NCI-H1105 (cell line): ENCODE results near the gene LGALS8.
"Not testable (repeated sequence)": the region's sequence is repeated elsewhere in the genome, so short reads cannot be mapped to it uniquely, and the experiment has no call there.

Experiments
- DNase-seq: peaks from one replicate; lab custom pipeline; 2025; lab: John Stamatoyannopoulos, UW

LGALS8 gene

GRCh38 chr1:236523704-236524141 is at the start of gene LGALS8:
Gene LGALS8 (plus strand): TSS chr1:236523982. CDS start chr1:236526071, 2,089 bp downstream.
- DNase-seq: peak; percentile 44

- no peak for DNase-seq
Observed at GRCh38 chr1:236476019-236476418, 47.8 kb upstream of the LGALS8 start.

- DNase-seq: no peak
Observed at GRCh38 chr1:236480758-236481436, 42.9 kb upstream of the LGALS8 start.

- DNase-seq: no peak
Observed at GRCh38 chr1:236484310-236484971, 39.3 kb upstream of the LGALS8 start.

- no peak for DNase-seq
Observed at GRCh38 chr1:236486356-236487002, 37.3 kb upstream of the LGALS8 start.

GRCh38 chr1:236489161-236489560 is 34.6 kb upstream of the LGALS8 start:
- not testable (repeated sequence) for DNase-seq

GRCh38 chr1:236489710-236490377 is 33.9 kb upstream of the LGALS8 start:
- DNase-seq: no peak

GRCh38 chr1:236491469-236492136 is 32.2 kb upstream of the LGALS8 start:
- DNase-seq: no peak

GRCh38 chr1:236492378-236492777 is 31.4 kb upstream of the LGALS8 start:
- no peak for DNase-seq

- DNase-seq: no peak
Observed at GRCh38 chr1:236494082-236494481, 29.7 kb upstream of the LGALS8 start.

GRCh38 chr1:236494586-236495466 is 29.0 kb upstream of the LGALS8 start:
- DNase-seq: no peak

- peak; percentile 11 for DNase-seq
Observed at GRCh38 chr1:236495467-236496112, 28.2 kb upstream of the LGALS8 start.

- no peak for DNase-seq
Observed at GRCh38 chr1:236497908-236498307, 25.9 kb upstream of the LGALS8 start.

GRCh38 chr1:236501093-236501492 is 22.7 kb upstream of the LGALS8 start:
- DNase-seq: no peak

- no peak for DNase-seq
Observed at GRCh38 chr1:236502579-236502971, 21.2 kb upstream of the LGALS8 start.

- DNase-seq: no peak
Observed at GRCh38 chr1:236502972-236503639, 20.7 kb upstream of the LGALS8 start.

- not testable (repeated sequence) for DNase-seq
Observed at GRCh38 chr1:236504338-236504737, 19.4 kb upstream of the LGALS8 start.

- no peak for DNase-seq
Observed at GRCh38 chr1:236507022-236507700, 16.6 kb upstream of the LGALS8 start.

- DNase-seq: no peak
Observed at GRCh38 chr1:236508593-236509027, 15.2 kb upstream of the LGALS8 start.
